Activated B cell treated with CpG ODN at 0.5 μM for 24 hours (primary cell): ENCODE data around the gene NFKBIE. TPM values are rescaled to one million over a fixed set of nuclear protein-coding genes. Genes with fewer than 3 reads are reported as not detected.

Source experiments
- ATAC-seq: fragments of 200-7000 bp; cut with Tn5 transposase; one replicate; pipeline ENCODE4 v1.10.0; 2021; ENCODE audit warnings: low read depth, mild to moderate bottlenecking, moderate library complexity
- CTCF ChIA-PET: fragments of 350-600 bp; sonication (Branson Sonifier 250); formaldehyde crosslinking; loops from one replicate; lab custom pipeline; 2021; ENCODE audit warnings: antibody characterized with exemption; lab: Charles Lee
- POLR2A ChIA-PET: fragments of 350-600 bp; sonication (Branson Sonifier 250); formaldehyde crosslinking; loops from one replicate; lab custom pipeline; 2021; ENCODE audit warnings: antibody characterized with exemption; lab: Charles Lee
- DNase-seq: peaks from one replicate; pipeline ENCODE4 v3.0.0; 2022
- H3K27ac Mint-ChIP-seq: one replicate; pipeline ENCODE4 v1.8.0; 2020; ENCODE audit warnings: mixed read lengths
- H3K27me3 Mint-ChIP-seq: one replicate; pipeline ENCODE4 v1.8.0; 2021; ENCODE audit warnings: mixed read lengths
- H3K36me3 Mint-ChIP-seq: one replicate; pipeline ENCODE4 v1.8.0; 2021; ENCODE audit warnings: low read depth, mixed read lengths
- H3K4me1 Mint-ChIP-seq: one replicate; pipeline ENCODE4 v1.8.0; 2021; ENCODE audit warnings: mixed read lengths
- H3K4me3 Mint-ChIP-seq: one replicate; pipeline ENCODE4 v1.8.0; 2020; ENCODE audit warnings: mild to moderate bottlenecking, mixed read lengths
- H3K9me3 Mint-ChIP-seq: one replicate; pipeline ENCODE4 v1.8.0; 2020; ENCODE audit warnings: mixed read lengths
- intact Hi-C: fragments of 100-400 bp; cut with micrococcal nuclease; formaldehyde crosslinking; loops from one replicate; pipeline ENCODE4 v1.15.1; 2024
- total RNA-seq: library from RNA; stranded (reverse); gene quantifications from 2 replicates; pipeline ENCODE4 v1.2.3, GENCODE V29; 2022
- TF ChIP-seq, protein P1 (sequence below): fragments of 200-600 bp; IDR thresholded peaks from one replicate; pipeline ENCODE4 v1.8.0; 2022; ENCODE audit warnings: antibody characterized with exemption, mild to moderate bottlenecking

The NFKBIE gene
- total RNA-seq, 1 donor from 2014 or later = 94.7 TPM

DNA sequence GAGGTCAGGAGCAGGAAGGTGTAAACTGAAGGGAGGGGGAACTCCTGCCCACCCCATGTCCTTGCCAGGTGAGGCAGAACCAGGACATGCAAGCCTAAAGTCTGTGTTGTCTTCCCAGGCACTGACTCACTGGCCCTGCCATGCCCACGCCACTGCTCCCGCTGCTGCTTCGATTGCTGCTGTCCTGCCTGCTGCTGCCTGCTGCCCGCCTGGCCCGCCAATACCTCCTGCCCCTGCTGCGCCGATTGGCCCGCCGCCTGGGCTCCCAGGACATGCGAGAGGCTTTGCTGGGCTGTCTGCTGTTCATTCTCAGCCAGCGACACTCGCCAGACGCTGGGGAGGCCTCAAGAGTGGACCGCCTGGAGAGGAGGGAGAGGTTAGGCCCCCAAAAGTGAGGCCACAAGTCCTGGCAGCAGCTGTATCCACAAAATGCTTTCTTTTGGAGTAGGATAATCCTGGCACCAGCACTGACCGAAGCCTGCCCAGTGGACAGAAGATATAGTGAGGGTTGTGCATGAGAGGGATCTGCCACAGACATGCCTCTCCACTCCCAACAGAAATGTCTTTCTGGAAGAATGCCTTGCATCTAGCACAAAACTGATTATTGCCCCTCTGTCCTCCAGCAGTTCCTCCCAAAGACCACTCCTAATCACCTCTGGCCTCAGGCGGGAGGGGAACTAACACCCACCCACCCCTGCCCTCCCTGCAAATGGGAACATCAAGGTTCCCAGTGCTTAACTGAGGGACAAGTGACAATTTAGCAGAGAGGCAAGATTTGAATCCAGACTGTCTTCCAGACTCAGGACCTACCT, 47.8 kb downstream of the NFKBIE start:
- ChIA-PET CTCF (no interaction called here), POLR2A (interaction anchor here (1.0 kb wide), 1 partner anchor 29 kb away, joined by 3 read pairs; the partner anchor contains the start of gene HSP90AB1)
- H3K9me3 Mint-ChIP-seq = no peaks in the 10 kb centered on the region
- H3K36me3 Mint-ChIP-seq = no peaks in the 10 kb centered on the region
- ATAC-seq = no peak
- no peak overlapping the region for H3K27ac Mint-ChIP-seq
- TF ChIP-seq, protein P1, sequence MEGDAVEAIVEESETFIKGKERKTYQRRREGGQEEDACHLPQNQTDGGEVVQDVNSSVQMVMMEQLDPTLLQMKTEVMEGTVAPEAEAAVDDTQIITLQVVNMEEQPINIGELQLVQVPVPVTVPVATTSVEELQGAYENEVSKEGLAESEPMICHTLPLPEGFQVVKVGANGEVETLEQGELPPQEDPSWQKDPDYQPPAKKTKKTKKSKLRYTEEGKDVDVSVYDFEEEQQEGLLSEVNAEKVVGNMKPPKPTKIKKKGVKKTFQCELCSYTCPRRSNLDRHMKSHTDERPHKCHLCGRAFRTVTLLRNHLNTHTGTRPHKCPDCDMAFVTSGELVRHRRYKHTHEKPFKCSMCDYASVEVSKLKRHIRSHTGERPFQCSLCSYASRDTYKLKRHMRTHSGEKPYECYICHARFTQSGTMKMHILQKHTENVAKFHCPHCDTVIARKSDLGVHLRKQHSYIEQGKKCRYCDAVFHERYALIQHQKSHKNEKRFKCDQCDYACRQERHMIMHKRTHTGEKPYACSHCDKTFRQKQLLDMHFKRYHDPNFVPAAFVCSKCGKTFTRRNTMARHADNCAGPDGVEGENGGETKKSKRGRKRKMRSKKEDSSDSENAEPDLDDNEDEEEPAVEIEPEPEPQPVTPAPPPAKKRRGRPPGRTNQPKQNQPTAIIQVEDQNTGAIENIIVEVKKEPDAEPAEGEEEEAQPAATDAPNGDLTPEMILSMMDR = no peak
- intact Hi-C loops = no loop called here
- H3K27me3 Mint-ChIP-seq = no peaks in the 10 kb centered on the region
- DNase-seq = no peak
- H3K4me1 Mint-ChIP-seq = peaks cover 25% of the 10 kb centered on the region
- H3K4me3 Mint-ChIP-seq = no peak overlapping the region

DNA sequence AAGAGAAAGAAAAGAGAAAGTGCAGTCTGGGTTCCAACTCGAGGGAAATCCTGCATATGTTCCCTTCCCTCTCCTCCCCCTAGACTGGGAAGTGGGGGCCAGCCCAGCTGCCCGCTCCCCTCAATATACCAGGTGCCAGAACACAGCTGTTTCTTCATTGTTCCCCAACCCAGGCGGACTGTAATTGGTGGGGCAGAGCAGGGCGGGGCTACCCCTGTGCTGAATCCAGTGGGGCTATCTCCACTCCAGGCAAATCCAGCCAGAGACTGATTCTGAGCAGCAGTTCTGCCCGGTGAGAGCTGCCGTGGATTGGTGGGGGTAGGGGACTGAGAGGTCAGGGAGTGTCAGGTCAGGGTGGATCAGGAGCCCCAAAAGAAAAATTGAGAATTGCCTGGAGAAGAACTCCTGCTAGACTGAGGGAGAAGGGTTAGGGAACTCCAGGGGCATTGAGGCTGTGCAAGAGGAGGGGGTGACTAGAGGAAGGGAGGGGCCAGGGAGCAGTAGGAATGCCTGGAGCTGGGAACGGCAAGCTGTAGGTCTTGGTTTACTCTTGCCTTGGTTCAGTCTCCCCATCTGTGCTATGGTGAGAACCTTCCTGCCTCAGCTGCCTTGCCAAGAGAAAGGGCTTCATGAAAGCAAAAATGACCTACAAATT, 48.5 kb downstream of the NFKBIE start, which contains the start of gene MYMX:
Gene MYMX, plus strand, starts transcription at position 250 of the 655 bp plus-strand sequence. CDS start 546 bp downstream, outside the sequence.
- H3K4me3 Mint-ChIP-seq = no peak within 1 kb of the TSS
- H3K36me3 Mint-ChIP-seq = no peaks in the 10 kb centered on the region
- intact Hi-C loops = no loop called here
- H3K4me1 Mint-ChIP-seq = peaks cover 22% of the 10 kb centered on the region
- ATAC-seq (no peak), DNase-seq (no peak)
- H3K27me3 Mint-ChIP-seq = no peaks in the 10 kb centered on the region
- no peaks in the 10 kb centered on the region for H3K9me3 Mint-ChIP-seq
- ChIA-PET POLR2A (interaction anchor here (0.7 to 1.0 kb wide), 2 partner anchors 30 to 1332 kb away, joined by 3 to 8 read pairs; partner anchors contain the start of gene HSP90AB1), CTCF (no interaction called here)
- H3K27ac Mint-ChIP-seq = no peak within 1 kb of the TSS
- TF ChIP-seq, protein P1 = no peak

DNA sequence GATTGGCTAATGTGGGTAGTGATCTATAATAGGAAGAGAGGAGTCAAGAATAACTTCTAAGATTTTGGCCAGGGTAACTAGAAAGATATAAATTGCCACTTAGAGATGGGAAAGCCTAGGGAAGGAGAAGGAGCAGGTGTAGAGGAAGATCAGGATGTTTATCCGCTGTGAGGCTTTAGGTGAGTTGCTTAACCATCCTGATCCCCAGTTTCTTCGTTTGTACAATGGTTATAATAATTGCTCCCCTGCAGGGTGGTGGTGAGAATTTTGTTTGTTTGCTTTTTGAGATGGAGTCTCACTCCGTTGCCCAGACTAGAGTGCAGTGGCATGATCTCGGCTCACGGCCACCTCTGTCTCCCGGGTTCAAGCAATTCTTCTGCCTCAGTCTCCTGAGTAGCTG, 51.0 kb downstream of the NFKBIE start:
- Mint-ChIP-seq H3K27me3 (no peaks in the 10 kb centered on the region), H3K9me3 (no peaks in the 10 kb centered on the region), H3K36me3 (no peaks in the 10 kb centered on the region), H3K4me3 (no peak overlapping the region), H3K4me1 (peaks cover 10% of the 10 kb centered on the region), H3K27ac (no peak overlapping the region)
- intact Hi-C loops = no loop called here
- TF ChIP-seq, protein P1 = no peak
- ATAC-seq (no peak), DNase-seq (no peak)
- ChIA-PET CTCF (no interaction called here), POLR2A (no interaction called here)

DNA sequence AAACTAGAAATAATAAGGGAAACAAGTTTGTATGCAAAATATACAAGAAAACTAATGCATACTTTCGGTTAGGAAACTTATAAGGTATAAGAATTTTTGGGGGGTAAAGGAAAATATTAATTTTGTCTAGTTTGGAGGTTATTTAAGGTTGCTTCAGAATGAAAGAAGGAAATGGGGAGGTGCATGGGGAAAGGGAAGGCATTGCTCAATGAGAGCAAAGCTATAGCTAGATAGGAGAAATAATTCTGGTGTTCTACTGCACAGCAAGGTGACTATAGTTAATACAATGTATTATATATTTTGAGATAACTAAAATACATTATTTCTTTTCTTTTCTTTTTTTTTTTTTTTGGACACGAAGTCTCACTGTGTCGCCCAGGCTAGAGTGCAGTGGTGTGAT, 54.1 kb downstream of the NFKBIE start:
- H3K27ac Mint-ChIP-seq = no peak overlapping the region
- intact Hi-C loops = no loop called here
- no peaks in the 10 kb centered on the region for H3K36me3 Mint-ChIP-seq
- TF ChIP-seq, protein P1 = no peak
- ChIA-PET POLR2A (interaction anchor here (0.7 kb wide), 1 partner anchor 144 kb away, joined by 3 read pairs; no protein-coding TSS in a partner anchor), CTCF (no interaction called here)
- no peaks in the 10 kb centered on the region for H3K4me1 Mint-ChIP-seq
- no peaks in the 10 kb centered on the region for H3K9me3 Mint-ChIP-seq
- peaks cover 7% of the 10 kb centered on the region for H3K27me3 Mint-ChIP-seq
- H3K4me3 Mint-ChIP-seq = no peak overlapping the region
- no peak for DNase-seq
- ATAC-seq = no peak

Other genes with a start within 250 kb of the NFKBIE start
- gene MRPL14, start 138.1 kb downstream of the NFKBIE start, total RNA-seq = 40.5 and 45.5 TPM in 2 replicates
- 12.3 and 13.9 TPM in 2 replicates for gene TMEM63B, start 138.0 kb downstream of the NFKBIE start, total RNA-seq
- gene CAPN11, start 106.7 kb downstream of the NFKBIE start, total RNA-seq = not detected in 2 replicates
- gene MYMX, start 48.6 kb downstream of the NFKBIE start, total RNA-seq = not detected in 2 replicates
- 15.0 and 17.3 TPM in 2 replicates for gene SLC29A1, start 42.0 kb downstream of the NFKBIE start, total RNA-seq
- gene HSP90AB1, start 18.4 kb downstream of the NFKBIE start, total RNA-seq = 1,222 and 1,311 TPM in 2 replicates
- gene SLC35B2, start 8.0 kb downstream of the NFKBIE start, total RNA-seq = 27.0 and 29.1 TPM in 2 replicates
- 0.10 TPM in 1 of 2 replicates, not detected in the other for gene TMEM151B, start 4.9 kb upstream of the NFKBIE start, total RNA-seq
- gene AARS2, start 47.8 kb upstream of the NFKBIE start, total RNA-seq = 19.1 and 22.4 TPM in 2 replicates
- not detected in 2 replicates for gene SPATS1, start 77.1 kb upstream of the NFKBIE start, total RNA-seq
- gene CDC5L, start 122.2 kb upstream of the NFKBIE start, total RNA-seq = 20.0 and 20.2 TPM in 2 replicates